ENCODE results near the gene ZNF485. TPM values are rescaled to one million over a fixed set of nuclear protein-coding genes. Genes with fewer than 3 reads are reported as not detected.
"Not testable (repeated sequence)": the region's sequence is repeated elsewhere in the genome, so short reads cannot be mapped to it uniquely, and the experiment has no call there.

Gene ZNF485
- total RNA-seq, 1 experiment from 2014 or later, result 1.2 TPM

DNA sequence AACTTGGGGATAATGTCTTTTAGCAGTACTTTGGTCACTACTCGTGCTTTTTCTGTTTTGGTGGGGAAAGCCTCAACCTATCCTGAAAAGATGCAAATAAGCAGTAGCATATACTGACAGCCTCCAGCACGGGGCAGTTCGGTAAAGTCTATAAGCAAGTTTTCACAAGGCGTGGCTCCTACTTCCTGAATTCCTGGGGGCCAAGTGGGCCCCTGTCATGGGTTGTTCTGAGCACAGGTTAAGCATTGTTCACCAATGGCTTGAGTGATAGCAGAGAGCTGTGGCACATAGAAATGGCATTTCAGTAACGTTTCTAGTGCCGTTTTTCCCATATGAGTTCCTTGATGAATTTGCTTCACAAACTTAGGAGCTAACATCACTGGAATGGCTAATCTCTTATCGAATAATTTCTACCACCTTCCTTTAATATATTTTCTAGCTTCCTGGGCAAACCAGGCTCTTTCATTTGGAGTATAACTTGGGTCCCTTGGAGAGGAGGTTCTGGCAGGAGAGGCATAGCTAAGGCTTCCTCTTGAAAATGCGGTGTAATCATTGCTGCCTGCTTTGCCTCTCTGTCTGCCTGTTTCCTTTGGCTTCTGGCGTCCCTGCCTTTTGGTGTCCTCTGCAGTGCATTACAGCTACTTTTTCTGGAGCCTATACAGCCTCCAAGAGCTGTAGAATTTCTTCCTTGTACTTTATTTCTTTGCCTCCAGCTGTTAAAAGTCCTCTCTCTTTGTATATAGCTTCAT, 20.1 kb upstream of the ZNF485 start:
- ChIA-PET POLR2A (ENCODE audit: unreplicated experiment) (no interaction called here), CTCF (no interaction called here)
- Histone ChIP-seq H3K79me2 (ENCODE audit: low read length) (no peaks in the 10 kb centered on the region), H3F3A (ENCODE audit: low read length, unreplicated experiment) (no peaks in the 10 kb centered on the region), H3K9me3 (ENCODE audit: low read length) (no peaks in the 10 kb centered on the region), H3K4me2 (ENCODE audit: low read length) (no peak overlapping the region), H3K9ac (ENCODE audit: low read length) (no peak overlapping the region), H3K27me3 (ENCODE audit: low read length) (no peaks in the 10 kb centered on the region), H3K27ac (ENCODE audit: low read length) (no peak overlapping the region), H3K36me3 (ENCODE audit: low read depth, low read length) (no peaks in the 10 kb centered on the region), H3K9me2 (replicated peaks; ENCODE audit: low read length) (no peaks in the 10 kb centered on the region), H3K4me3 (ENCODE audit: low read length) (no peak overlapping the region), H4K20me1 (ENCODE audit: low read length) (no peaks in the 10 kb centered on the region), H3K4me1 (ENCODE audit: insufficient read depth, low read length) (0 out of 2 replicates have a peak, but pooled peaks cover 3% of the 10 kb centered on the region), H2AFZ (ENCODE audit: low read length) (peak overlapping the region; percentile 53)
- no peak for TF ChIP-seq EZH2 (IDR thresholded peaks at IDR 0.05; ENCODE audit: low read length, unreplicated experiment)
- no peak for TF ChIP-seq EZH2phosphoT487 (IDR thresholded peaks at IDR 0.05; ENCODE audit: borderline replicate concordance, low read length)
- TF ChIP-seq, protein P1, sequence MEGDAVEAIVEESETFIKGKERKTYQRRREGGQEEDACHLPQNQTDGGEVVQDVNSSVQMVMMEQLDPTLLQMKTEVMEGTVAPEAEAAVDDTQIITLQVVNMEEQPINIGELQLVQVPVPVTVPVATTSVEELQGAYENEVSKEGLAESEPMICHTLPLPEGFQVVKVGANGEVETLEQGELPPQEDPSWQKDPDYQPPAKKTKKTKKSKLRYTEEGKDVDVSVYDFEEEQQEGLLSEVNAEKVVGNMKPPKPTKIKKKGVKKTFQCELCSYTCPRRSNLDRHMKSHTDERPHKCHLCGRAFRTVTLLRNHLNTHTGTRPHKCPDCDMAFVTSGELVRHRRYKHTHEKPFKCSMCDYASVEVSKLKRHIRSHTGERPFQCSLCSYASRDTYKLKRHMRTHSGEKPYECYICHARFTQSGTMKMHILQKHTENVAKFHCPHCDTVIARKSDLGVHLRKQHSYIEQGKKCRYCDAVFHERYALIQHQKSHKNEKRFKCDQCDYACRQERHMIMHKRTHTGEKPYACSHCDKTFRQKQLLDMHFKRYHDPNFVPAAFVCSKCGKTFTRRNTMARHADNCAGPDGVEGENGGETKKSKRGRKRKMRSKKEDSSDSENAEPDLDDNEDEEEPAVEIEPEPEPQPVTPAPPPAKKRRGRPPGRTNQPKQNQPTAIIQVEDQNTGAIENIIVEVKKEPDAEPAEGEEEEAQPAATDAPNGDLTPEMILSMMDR (conservative IDR thresholded peaks at IDR 0.05; ENCODE audit: low read depth, low read length), result no peak
- DNase-seq, result peak; percentile 30
- BruUV-seq (replicated peaks), result no TSS peak
- intact Hi-C loops (cut with micrococcal nuclease), result no loop called here
- no peak; the same call in 1 of the 2 replicates for ATAC-seq

DNA sequence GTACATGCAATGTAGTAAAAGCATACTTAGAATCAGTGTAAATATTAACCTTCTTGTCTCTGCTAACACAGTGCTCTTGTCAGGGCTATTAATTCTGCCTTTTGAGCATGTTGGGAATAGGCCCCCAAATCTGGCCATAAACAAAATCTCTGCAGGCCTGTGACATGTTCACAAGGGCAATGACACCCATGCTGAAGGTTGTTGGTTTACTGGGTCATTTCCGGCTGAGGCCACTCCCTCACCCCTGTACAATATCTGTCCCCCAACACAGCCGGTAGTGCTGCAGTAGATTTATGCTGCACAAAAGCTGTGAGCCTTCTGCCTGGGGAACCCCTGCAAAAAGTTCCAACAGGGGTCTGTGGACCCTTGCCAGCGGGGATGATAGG, 19.5 kb upstream of the ZNF485 start:
- BruUV-seq (replicated peaks); H3K27ac ChIP-seq (ENCODE audit: low read length); ATAC-seq; H3K4me1 ChIP-seq (ENCODE audit: insufficient read depth, low read length); H3K9me2 ChIP-seq (replicated peaks; ENCODE audit: low read length); H3K27me3 ChIP-seq (ENCODE audit: low read length); intact Hi-C loops (cut with micrococcal nuclease); H3K4me2 ChIP-seq (ENCODE audit: low read length); H3K9me3 ChIP-seq (ENCODE audit: low read length); H3K4me3 ChIP-seq (ENCODE audit: low read length); H3F3A ChIP-seq (ENCODE audit: low read length, unreplicated experiment); DNase-seq; H4K20me1 ChIP-seq (ENCODE audit: low read length); POLR2A ChIA-PET (ENCODE audit: unreplicated experiment); H3K79me2 ChIP-seq (ENCODE audit: low read length); CTCF ChIA-PET; H3K36me3 ChIP-seq (ENCODE audit: low read depth, low read length); H3K9ac ChIP-seq (ENCODE audit: low read length): not testable (repeated sequence)
- H2AFZ ChIP-seq (ENCODE audit: low read length), result peak overlapping the region; percentile 53; the same call in 1 of the 2 replicates

DNA sequence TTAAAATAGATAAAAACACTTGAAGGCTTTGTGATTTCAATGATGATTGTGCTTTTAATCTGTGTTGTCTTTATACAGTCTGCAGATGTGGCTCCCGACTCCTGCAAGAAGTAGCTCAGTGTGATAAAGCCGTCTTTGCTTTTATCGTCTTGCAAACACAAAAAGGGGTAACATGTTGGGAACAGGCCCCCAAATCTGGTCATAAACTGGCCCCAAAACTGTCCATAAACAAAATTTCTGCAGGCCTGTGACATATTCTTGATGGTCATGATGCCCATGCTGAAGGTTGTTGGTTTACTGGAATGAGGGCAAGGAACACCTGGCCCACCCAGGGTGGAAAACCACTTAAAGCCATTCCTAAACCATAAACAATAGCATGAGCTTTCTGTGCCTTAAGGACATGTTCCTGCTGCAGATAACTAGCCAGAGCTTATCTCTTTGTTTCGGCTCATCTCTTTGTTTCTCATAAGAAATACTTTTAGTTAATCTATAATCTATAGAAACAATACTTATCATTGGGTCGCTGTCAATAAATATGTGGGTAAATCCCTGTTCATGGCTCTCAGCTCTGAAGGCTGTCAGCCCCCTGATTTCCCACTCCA, 14.8 kb upstream of the ZNF485 start:
- intact Hi-C loops (cut with micrococcal nuclease), result no loop called here
- BruUV-seq (replicated peaks), result no TSS peak

More for the DNA sequence above, 14.8 kb upstream of the ZNF485 start:
- Histone ChIP-seq H3K79me2 (ENCODE audit: low read length) (no peaks in the 10 kb centered on the region), H3K9me3 (ENCODE audit: low read length) (0 out of 2 replicates have a peak, but pooled peaks cover 9% of the 10 kb centered on the region), H3F3A (ENCODE audit: low read length, unreplicated experiment) (no peaks in the 10 kb centered on the region), H3K27me3 (ENCODE audit: low read length) (0 out of 2 replicates have a peak, but pooled peaks cover 7% of the 10 kb centered on the region), H3K9me2 (replicated peaks; ENCODE audit: low read length) (no peaks in the 10 kb centered on the region), H3K4me3 (ENCODE audit: low read length) (no peak overlapping the region), H3K27ac (ENCODE audit: low read length) (no peak overlapping the region), H4K20me1 (ENCODE audit: low read length) (no peaks in the 10 kb centered on the region), H3K4me2 (ENCODE audit: low read length) (no peak overlapping the region), H2AFZ (ENCODE audit: low read length) (no peak overlapping the region), H3K9ac (ENCODE audit: low read length) (no peak overlapping the region), H3K36me3 (ENCODE audit: low read depth, low read length) (no peaks in the 10 kb centered on the region), H3K4me1 (ENCODE audit: insufficient read depth, low read length) (no peaks in the 10 kb centered on the region)
- DNase-seq, result no peak
- CTCF ChIA-PET, result no interaction called here
- no peak for ATAC-seq
- TF ChIP-seq EZH2phosphoT487 (IDR thresholded peaks at IDR 0.05; ENCODE audit: borderline replicate concordance, low read length), result no peak
- POLR2A ChIA-PET (ENCODE audit: unreplicated experiment), result no interaction called here

Measured in PC-3 (cell line).